Endothelial cell (in vitro differentiated cells): ENCODE data around the gene DDX25. TPM values are rescaled to one million over a fixed set of nuclear protein-coding genes. Genes with fewer than 3 reads are reported as not detected.

ENCODE experiments used
- DNase-seq: peaks from one replicate; pipeline ENCODE4 v3.0.0; 2021; ENCODE audit warnings: low spot score
- H3K27ac Mint-ChIP-seq: one replicate; pipeline ENCODE4 v1.8.0; 2021; ENCODE audit warnings: mixed read lengths, inconsistent platforms; ENCODE audit not compliant: unreplicated experiment
- H3K27me3 Mint-ChIP-seq: one replicate; pipeline ENCODE4 v1.8.0; 2021; ENCODE audit warnings: mild to moderate bottlenecking, moderate library complexity, mixed read lengths, inconsistent platforms; ENCODE audit not compliant: unreplicated experiment
- H3K36me3 Mint-ChIP-seq: one replicate; pipeline ENCODE4 v1.8.0; 2021; ENCODE audit warnings: mild to moderate bottlenecking, low read depth, mixed read lengths, inconsistent platforms; ENCODE audit not compliant: unreplicated experiment
- H3K4me1 Mint-ChIP-seq: one replicate; pipeline ENCODE4 v1.8.0; 2021; ENCODE audit warnings: mild to moderate bottlenecking, mixed read lengths, inconsistent platforms; ENCODE audit not compliant: unreplicated experiment
- H3K4me3 Mint-ChIP-seq: one replicate; pipeline ENCODE4 v1.8.0; 2021; ENCODE audit warnings: mild to moderate bottlenecking, mixed read lengths, inconsistent platforms; ENCODE audit not compliant: unreplicated experiment
- H3K9me3 Mint-ChIP-seq: one replicate; pipeline ENCODE4 v1.8.0; 2021; ENCODE audit warnings: mixed read lengths, inconsistent platforms; ENCODE audit not compliant: unreplicated experiment
- CTCF ChIP-seq: fragments of 200-600 bp; sonication (generic); IDR thresholded peaks from one replicate; pipeline ENCODE4 v1.5.0; 2021; ENCODE audit warnings: antibody characterized with exemption; ENCODE audit not compliant: unreplicated experiment
- total RNA-seq: library from RNA; stranded (reverse); fragmentation: NEBNext Ultra II Directional; extraction: Animal tissue kit (Norgen Biotek cat#: 25700); gene quantifications from one replicate; pipeline ENCODE4 v1.2.1, GENCODE V29; 2021; ENCODE audit not compliant: unreplicated experiment

The DDX25 gene
- total RNA-seq, 1 donor from 2014 or later = 7.5 TPM

- no peaks in the 10 kb centered on the region for H3K9me3 Mint-ChIP-seq
- H3K27me3 Mint-ChIP-seq = no peaks in the 10 kb centered on the region
- no peak overlapping the region for H3K27ac Mint-ChIP-seq
- peaks cover 3% of the 10 kb centered on the region for H3K36me3 Mint-ChIP-seq
- peaks cover 2% of the 10 kb centered on the region for H3K4me1 Mint-ChIP-seq
- DNase-seq = no peak
- H3K4me3 Mint-ChIP-seq = no peak overlapping the region
- no peak for TF ChIP-seq CTCF
These were observed 11.3 kb upstream of the DDX25 start for GRCh38 chr11:125892994-125893393.

GRCh38 chr11:125901872-125902271 is 2.4 kb upstream of the DDX25 start:
- peak overlapping the region; percentile 42 for H3K27ac Mint-ChIP-seq
- peaks cover 4% of the 10 kb centered on the region for H3K27me3 Mint-ChIP-seq
- TF ChIP-seq CTCF = no peak
- H3K4me3 Mint-ChIP-seq = peak overlapping the region; percentile 44
- no peaks in the 10 kb centered on the region for H3K9me3 Mint-ChIP-seq
- no peak for DNase-seq
- H3K36me3 Mint-ChIP-seq = no peaks in the 10 kb centered on the region
- peaks cover 18% of the 10 kb centered on the region for H3K4me1 Mint-ChIP-seq

- Mint-ChIP-seq H3K27me3 (peaks cover 6% of the 10 kb centered on the region), H3K9me3 (no peaks in the 10 kb centered on the region), H3K36me3 (no peaks in the 10 kb centered on the region), H3K4me3 (peak overlapping the region; percentile 97), H3K27ac (peak overlapping the region; percentile 86), H3K4me1 (peaks cover 18% of the 10 kb centered on the region)
- TF ChIP-seq CTCF = no peak
- DNase-seq = no peak
These were observed 1.9 kb upstream of the DDX25 start for GRCh38 chr11:125902277-125902926.

DNA sequence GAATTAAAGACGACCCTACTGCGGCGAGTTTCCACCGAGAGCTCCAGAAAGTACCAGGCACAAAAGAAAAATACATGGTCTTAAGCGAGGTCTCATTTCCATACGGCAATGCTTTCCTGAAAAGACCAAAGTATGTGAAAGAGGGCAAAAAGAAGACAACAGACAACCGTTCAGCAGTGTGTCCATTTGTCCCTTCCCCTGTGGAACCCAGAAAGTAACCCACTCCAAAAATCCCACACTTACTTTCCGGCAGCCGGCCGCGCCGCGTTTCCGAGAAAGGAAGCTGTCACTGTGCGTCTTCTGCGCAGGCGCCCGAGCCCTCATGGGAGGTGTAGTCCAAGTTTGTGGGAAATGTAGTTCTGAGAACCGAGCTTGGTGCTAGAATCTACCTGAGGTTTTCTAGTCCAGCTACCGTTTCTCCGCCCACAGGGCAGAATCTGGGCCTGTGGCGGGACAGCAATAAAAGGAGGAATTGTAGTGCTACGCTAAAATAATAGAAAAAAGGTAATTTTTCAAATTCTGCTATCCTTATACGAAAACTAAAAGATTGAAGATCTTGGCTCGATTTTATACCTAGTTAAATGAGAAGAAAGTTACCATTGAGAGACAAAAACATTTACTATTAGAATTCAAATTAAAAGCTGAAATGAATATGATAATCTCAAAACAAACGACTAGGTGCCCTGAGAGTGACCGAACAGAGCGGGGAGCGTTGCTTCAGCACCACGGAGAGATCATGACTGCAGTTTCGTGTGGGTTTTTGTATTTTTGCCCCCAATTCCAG is 1.2 kb upstream of the DDX25 start, which contains the start of gene PUS3:
TSS of gene PUS3 (minus strand) at position 280 of the 784 bp plus-strand sequence. CDS start 6,922 bp downstream, outside the sequence.
- H3K27me3 Mint-ChIP-seq = peaks cover 6% of the 10 kb centered on the region
- H3K36me3 Mint-ChIP-seq = no peaks in the 10 kb centered on the region
- no peaks in the 10 kb centered on the region for H3K9me3 Mint-ChIP-seq
- peaks cover 15% of the 10 kb centered on the region for H3K4me1 Mint-ChIP-seq
- peak; percentile 83 for DNase-seq
- peak within 1 kb of the TSS; percentile 86 for H3K27ac Mint-ChIP-seq
- peak within 1 kb of the TSS; percentile 97 for H3K4me3 Mint-ChIP-seq
- no peak for TF ChIP-seq CTCF

DNA sequence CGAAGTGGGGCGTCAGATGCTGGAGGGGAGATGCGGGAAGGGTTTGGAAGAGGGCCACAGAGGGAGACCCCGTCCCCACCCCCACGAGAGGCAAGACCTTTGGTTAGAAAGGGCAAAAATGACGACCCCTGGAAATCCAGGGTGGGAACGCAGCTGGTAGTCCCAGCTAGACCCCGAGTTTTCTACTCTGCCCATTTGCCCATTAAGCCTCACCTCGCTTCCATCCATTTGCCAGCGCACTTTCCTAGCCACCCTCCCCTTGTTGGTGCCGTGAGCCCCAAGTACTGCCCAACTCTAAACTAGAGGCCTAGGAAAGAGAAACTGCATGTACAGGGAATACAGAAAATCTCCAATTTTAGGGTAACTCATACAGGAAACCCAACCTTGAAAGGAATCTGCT is 370 bp downstream of the DDX25 start:
- DNase-seq = no peak
- no peak for TF ChIP-seq CTCF
- no peaks in the 10 kb centered on the region for H3K36me3 Mint-ChIP-seq
- no peak overlapping the region for H3K27ac Mint-ChIP-seq
- H3K9me3 Mint-ChIP-seq = no peaks in the 10 kb centered on the region
- peak overlapping the region; percentile 84 for H3K4me3 Mint-ChIP-seq
- peaks cover 6% of the 10 kb centered on the region for H3K27me3 Mint-ChIP-seq
- peaks cover 15% of the 10 kb centered on the region for H3K4me1 Mint-ChIP-seq
